ENCODE data around the gene CALCR.

- no peak for TF ChIP-seq POLR2AphosphoS5 (IDR thresholded peaks at IDR 0.05; ENCODE audit: low read depth, low read length)
- TF ChIP-seq PAX5 (IDR thresholded peaks at IDR 0.05; ENCODE audit: insufficient read depth, low read length, severe bottlenecking), result no peak
- no peak for TF ChIP-seq POLR2A (IDR thresholded peaks at IDR 0.05; ENCODE audit: low read depth, low read length)
Measured at GRCh38 chr7:93435791-93436190, 138.7 kb downstream of the CALCR start.

Data from GM12891 (cell line).